Testis (tissue), 2 donors: ENCODE measurements around the gene GOLPH3.

ENCODE experiments used
- POLR2A ChIP-seq: fragments of 450-650 bp; IDR thresholded peaks from one replicate; pipeline ENCODE4 v1.6.1; 2017; ENCODE audit warnings: antibody characterized with exemption, mild to moderate bottlenecking, moderate library complexity
- TF ChIP-seq, protein P1 (sequence below), 3 experiments: fragments of 450-650 bp in 2 of 3; fragments of 200-600 bp in 1 of 3; sonication (generic) in 1 of 3; IDR thresholded peaks; one replicate each; pipeline ENCODE4 v1.5.1; 2016 to 2019; ENCODE audit warnings: antibody characterized with exemption in 3 of 3, mild to moderate bottlenecking in 2 of 3, moderate library complexity in 1 of 3

DNA sequence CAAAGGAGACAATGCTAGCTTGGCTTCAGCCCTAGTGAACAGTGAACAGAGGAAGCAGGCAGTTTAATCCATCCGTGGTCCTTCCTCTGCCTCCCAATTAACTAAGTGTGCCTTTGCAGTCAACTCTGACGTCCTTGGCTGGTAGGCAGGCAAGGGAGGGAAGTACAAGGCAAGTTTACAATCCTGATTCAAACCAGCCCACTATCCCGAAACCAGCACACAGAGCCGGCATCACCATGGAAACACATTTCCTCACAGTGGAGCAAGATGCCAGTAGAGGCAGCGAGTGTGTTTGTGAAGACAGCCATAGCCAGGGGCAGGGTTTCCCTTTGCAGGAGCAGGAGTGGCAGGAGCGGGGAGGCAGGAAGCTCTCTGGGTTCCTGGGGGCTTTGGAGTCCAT, 73.9 kb downstream of the GOLPH3 start:
- TF ChIP-seq, protein P1, sequence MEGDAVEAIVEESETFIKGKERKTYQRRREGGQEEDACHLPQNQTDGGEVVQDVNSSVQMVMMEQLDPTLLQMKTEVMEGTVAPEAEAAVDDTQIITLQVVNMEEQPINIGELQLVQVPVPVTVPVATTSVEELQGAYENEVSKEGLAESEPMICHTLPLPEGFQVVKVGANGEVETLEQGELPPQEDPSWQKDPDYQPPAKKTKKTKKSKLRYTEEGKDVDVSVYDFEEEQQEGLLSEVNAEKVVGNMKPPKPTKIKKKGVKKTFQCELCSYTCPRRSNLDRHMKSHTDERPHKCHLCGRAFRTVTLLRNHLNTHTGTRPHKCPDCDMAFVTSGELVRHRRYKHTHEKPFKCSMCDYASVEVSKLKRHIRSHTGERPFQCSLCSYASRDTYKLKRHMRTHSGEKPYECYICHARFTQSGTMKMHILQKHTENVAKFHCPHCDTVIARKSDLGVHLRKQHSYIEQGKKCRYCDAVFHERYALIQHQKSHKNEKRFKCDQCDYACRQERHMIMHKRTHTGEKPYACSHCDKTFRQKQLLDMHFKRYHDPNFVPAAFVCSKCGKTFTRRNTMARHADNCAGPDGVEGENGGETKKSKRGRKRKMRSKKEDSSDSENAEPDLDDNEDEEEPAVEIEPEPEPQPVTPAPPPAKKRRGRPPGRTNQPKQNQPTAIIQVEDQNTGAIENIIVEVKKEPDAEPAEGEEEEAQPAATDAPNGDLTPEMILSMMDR (IDR thresholded peaks at IDR 0.05), result no peak
- TF ChIP-seq POLR2A, result no peak
